ENCODE measurements around the gene VWF. TPM values are rescaled to one million over a fixed set of nuclear protein-coding genes. Genes with fewer than 3 reads are reported as not detected.
A peak's percentile ranks its signal among the peaks of the same experiment; 100 is the strongest.

The VWF gene
- total RNA-seq, 1 donor from 2014 or later: 0.05 TPM

DNA sequence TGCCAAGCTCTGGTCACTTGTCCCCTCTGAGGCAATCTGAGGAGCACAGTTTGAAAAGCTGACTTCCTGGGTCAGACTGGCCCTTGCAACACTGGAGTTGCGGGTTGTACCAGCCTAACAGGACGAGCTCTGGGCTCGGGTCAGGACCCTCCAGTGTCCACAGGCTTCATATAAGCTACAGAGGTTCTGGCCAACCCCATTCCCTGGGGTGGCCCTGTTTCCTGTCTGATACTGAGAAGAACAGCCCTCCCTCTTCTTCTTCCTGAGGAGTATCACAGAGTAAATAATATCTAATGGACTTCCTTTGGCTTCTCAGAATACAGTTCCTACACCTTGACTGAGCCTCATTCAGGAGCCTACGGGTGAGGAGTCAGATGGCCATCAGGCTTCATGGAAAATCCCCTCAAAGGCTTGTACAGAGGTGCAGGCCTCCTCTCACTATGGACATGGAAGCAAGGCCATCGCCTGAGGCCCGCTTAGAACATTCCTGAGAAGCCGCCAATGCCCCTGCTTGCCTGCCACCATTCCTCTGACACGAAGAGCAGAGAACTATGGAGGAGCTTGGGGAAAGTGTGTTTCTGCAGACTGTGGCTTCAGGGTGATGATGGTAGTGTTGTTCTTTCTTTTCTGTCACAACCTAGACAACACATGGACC lies 150.9 kb downstream of the VWF start:
- Mint-ChIP-seq H3K36me3 (ENCODE audit: low read depth) (no peaks in the 10 kb centered on the region), H3K27me3 (ENCODE audit: low read depth) (peaks cover 30% of the 10 kb centered on the region), H3K27ac (ENCODE audit: unreplicated experiment) (no peak overlapping the region), H3K9me3 (ENCODE audit: low read depth) (no peaks in the 10 kb centered on the region), H3K4me1 (ENCODE audit: low read depth) (no peaks in the 10 kb centered on the region), H3K4me3 (ENCODE audit: unreplicated experiment) (no peak overlapping the region)
- TF ChIP-seq, protein P1, sequence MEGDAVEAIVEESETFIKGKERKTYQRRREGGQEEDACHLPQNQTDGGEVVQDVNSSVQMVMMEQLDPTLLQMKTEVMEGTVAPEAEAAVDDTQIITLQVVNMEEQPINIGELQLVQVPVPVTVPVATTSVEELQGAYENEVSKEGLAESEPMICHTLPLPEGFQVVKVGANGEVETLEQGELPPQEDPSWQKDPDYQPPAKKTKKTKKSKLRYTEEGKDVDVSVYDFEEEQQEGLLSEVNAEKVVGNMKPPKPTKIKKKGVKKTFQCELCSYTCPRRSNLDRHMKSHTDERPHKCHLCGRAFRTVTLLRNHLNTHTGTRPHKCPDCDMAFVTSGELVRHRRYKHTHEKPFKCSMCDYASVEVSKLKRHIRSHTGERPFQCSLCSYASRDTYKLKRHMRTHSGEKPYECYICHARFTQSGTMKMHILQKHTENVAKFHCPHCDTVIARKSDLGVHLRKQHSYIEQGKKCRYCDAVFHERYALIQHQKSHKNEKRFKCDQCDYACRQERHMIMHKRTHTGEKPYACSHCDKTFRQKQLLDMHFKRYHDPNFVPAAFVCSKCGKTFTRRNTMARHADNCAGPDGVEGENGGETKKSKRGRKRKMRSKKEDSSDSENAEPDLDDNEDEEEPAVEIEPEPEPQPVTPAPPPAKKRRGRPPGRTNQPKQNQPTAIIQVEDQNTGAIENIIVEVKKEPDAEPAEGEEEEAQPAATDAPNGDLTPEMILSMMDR (IDR thresholded peaks at IDR 0.05): no peak
- DNase-seq (ENCODE audit: low spot score): no peak

DNA sequence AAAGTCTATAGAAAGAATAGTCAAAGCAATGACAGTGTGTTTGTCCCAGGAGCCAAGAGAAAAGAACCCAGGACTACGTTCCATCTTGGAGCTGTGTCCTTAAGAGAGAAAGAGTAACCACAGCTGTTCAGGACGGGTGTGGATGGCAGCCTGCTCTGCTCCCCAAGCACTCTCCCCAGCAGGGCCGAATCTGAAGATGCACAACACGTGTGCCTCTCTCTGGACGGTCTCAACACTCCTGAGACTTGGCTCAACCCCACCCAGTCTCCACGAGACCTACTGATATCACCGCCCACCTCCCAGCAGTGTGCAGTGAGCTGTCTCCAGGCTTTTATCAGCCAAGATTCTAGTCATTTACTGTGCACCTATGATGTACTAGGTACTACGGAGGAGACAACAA lies 152.1 kb downstream of the VWF start:
- Mint-ChIP-seq H3K36me3 (ENCODE audit: low read depth) (no peaks in the 10 kb centered on the region), H3K4me1 (ENCODE audit: low read depth) (no peaks in the 10 kb centered on the region), H3K27ac (ENCODE audit: unreplicated experiment) (no peak overlapping the region), H3K9me3 (ENCODE audit: low read depth) (no peaks in the 10 kb centered on the region), H3K4me3 (ENCODE audit: unreplicated experiment) (no peak overlapping the region), H3K27me3 (ENCODE audit: low read depth) (peaks cover 30% of the 10 kb centered on the region)
- TF ChIP-seq, protein P1 (IDR thresholded peaks at IDR 0.05): no peak
- DNase-seq (ENCODE audit: low spot score): no peak

DNA sequence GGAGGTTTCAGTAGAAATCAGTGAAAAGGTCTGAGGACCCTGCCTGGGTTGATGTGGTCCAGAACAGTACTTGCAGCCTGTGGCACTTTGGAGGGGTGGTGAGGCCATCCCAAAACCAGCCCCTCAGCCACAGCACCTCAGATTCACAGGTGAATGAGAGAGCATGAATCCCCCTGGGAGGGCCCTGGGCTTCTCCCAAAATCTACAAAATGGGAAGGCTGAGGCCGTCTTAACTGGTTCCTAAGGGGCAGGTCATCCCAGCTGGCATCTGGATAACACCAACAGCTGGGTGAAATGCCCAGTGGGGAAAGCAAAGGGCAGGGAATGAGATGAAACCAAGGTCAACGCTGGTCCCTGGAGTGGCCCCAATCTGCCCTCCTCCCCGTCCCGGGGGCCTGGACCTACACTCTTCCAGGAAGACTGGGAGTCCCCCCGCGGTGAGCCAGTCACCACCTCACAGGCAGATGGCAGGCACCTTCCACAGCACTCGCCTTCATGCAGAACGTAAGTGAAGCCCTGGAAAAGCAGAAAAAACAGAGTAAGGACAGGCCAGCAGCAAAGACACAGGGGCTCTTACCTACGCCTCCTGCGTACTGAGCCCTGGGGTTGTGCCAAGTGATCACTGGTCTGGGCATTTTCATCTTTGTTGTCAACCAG lies 153.1 kb downstream of the VWF start:
- Mint-ChIP-seq H3K4me1 (ENCODE audit: low read depth) (no peaks in the 10 kb centered on the region), H3K27me3 (ENCODE audit: low read depth) (peaks cover 22% of the 10 kb centered on the region), H3K36me3 (ENCODE audit: low read depth) (no peaks in the 10 kb centered on the region), H3K9me3 (ENCODE audit: low read depth) (no peaks in the 10 kb centered on the region), H3K4me3 (ENCODE audit: unreplicated experiment) (no peak overlapping the region), H3K27ac (ENCODE audit: unreplicated experiment) (no peak overlapping the region)
- DNase-seq (ENCODE audit: low spot score): no peak
- TF ChIP-seq, protein P1 (IDR thresholded peaks at IDR 0.05): no peak

DNA sequence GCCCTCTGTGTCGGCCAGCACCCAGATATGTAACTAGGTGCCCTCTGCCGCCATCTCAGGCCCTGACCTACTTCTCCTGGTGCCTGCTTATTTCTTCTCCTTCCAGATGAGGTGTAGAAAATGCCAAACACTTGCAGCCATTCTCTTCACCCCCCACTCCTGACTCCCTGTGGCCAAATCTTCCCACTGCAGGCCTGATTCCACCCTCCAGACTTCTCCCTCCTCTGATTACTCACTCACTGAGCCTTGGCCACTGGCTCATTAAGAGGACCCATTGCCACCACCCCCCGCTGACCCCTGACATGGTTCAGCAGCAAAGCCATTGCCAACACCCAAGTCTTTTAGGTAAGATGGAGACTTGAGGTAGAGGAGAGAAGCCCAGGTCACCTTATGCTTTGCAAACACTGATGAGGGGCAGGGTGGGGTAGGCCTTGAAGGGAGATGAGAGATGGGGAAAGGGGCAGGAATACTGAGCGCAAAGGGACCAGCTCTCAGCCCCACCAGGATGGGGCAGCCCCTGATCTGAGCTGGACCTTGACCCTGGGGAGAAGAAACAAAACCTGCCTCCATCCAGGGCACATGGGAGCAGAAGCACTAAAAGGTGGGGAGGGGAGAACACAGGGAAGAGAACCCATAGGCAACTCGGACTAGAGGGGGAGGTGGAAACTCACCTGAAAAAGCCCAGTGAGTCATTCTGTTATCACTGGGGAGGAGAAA lies 154.3 kb downstream of the VWF start:
- Mint-ChIP-seq H3K27ac (ENCODE audit: unreplicated experiment) (no peak overlapping the region), H3K4me1 (ENCODE audit: low read depth) (peaks cover 10% of the 10 kb centered on the region), H3K36me3 (ENCODE audit: low read depth) (no peaks in the 10 kb centered on the region), H3K27me3 (ENCODE audit: low read depth) (peaks cover 18% of the 10 kb centered on the region), H3K9me3 (ENCODE audit: low read depth) (no peaks in the 10 kb centered on the region), H3K4me3 (ENCODE audit: unreplicated experiment) (no peak overlapping the region)
- TF ChIP-seq, protein P1 (IDR thresholded peaks at IDR 0.05): peak; percentile 29
- DNase-seq (ENCODE audit: low spot score): no peak

DNA sequence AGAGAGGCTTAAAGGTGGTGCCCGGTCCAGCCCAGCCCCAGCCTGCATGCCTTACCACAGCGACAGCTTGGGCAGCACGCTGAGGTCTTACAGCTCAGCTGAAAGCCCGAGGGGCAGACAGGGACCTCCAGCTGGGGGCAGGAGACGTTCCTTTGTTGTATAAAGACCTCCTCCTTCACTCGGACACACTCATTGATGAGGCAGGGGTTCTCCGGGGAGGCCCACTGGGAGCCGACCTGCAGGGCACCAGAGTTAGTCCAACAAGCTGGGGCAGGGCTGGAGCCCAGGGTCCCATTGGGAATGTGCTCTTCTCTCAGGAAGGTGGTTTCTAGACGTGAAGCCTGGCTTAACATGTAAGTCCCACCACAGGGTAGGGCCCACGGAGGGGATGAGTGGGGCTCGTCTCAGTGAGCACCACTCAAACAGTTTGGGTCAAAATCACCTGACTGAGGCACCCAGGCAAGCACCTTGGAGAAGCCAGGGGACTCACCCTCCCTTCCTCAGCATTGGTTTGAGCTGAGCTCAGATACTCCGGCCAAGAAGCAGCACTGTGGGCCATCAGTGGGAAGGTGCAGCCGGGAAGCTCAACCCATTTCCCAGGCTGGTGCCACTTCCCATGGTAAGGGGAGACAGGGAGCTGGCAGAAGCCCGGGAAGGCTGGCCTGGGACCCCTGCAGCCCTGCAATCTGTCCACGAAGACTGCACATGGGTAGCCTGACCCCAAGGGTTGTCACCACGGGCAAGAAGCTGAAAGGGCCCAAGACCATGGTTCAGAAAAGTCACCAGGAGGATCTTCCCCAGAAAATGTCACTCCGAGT lies 155.1 kb downstream of the VWF start:
- peaks cover 22% of the 10 kb centered on the region for H3K27me3 Mint-ChIP-seq (ENCODE audit: low read depth)
- H3K36me3 Mint-ChIP-seq (ENCODE audit: low read depth): no peaks in the 10 kb centered on the region
- TF ChIP-seq, protein P1 (IDR thresholded peaks at IDR 0.05): no peak
- no peak overlapping the region for H3K4me3 Mint-ChIP-seq (ENCODE audit: unreplicated experiment)
- no peaks in the 10 kb centered on the region for H3K9me3 Mint-ChIP-seq (ENCODE audit: low read depth)
- H3K27ac Mint-ChIP-seq (ENCODE audit: unreplicated experiment): no peak overlapping the region
- peaks cover 16% of the 10 kb centered on the region for H3K4me1 Mint-ChIP-seq (ENCODE audit: low read depth)
- no peak for DNase-seq (ENCODE audit: low spot score)

Measured in chondrocyte (in vitro differentiated cells).